NCI-H345 treated with DMSO at 0.1 percent for 48 hours (cell line): ENCODE data around the gene ANKRD33B.
"Not testable (repeated sequence)": the region's sequence is repeated elsewhere in the genome, so short reads cannot be mapped to it uniquely, and the experiment has no call there.

Source experiments
- DNase-seq: peaks from one replicate; lab custom pipeline; 2025; ENCODE audit not compliant: unreplicated experiment; lab: John Stamatoyannopoulos, UW

Gene ANKRD33B

GRCh38 chr5:10612251-10612650 is 48.4 kb downstream of the ANKRD33B start:
- DNase-seq = no peak

DNA sequence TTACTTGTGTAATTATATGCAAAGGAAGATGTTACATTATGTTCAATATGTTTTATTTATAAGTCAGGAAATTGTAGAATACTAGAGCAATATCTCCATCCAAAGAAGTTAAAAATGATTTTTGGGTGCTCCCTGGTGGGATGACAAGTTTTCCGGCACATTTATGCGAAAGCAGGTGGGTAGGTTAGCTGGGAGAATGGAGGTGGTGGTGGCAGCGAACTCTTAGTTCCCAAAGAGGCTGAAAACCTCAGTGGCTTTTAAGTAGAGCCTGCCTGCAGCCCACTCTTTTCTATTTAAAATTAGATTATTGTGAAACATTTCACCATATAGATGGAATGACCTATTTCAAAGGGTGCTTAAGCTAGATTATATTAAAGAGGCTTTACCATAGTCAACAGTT is 51.8 kb downstream of the ANKRD33B start:
- no peak for DNase-seq

DNA sequence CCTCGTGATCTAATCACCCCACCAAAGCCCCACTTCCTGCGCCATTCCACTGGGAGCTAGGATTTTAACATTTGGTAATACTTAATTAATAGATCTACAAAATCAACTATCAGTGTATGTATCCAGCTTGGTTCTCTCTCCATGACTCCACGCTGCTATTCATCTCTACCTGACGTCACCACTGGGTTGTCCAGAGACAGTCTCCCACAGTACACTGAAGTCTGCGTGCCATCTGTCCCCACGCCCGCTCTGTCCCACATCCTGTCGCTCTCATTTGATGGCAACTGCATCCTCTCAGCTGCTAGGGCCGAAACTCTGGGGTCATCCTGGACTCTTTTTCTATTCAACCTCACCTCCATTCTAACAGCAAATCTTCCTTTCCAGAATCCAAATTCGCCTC is 53.2 kb downstream of the ANKRD33B start:
- DNase-seq = no peak

DNA sequence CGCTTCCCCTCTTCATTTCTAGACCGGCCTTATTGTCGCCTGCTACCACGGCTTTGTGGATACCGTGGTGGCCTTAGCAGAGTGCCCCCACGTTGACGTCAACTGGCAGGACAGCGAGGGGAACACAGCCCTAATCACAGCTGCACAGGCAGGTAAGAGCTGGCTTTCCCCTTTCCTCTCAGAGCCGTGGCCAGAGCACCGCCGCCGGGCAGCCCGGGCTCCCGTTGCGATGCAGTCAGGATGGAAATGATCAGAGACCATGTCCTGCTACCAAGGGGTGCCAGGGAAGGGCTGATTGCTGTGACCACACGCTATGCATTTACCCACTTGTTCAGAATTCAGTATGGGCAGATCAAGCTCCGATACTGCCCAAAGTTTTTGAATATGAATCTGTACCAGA is 54.4 kb downstream of the ANKRD33B start:
- no peak for DNase-seq

DNA sequence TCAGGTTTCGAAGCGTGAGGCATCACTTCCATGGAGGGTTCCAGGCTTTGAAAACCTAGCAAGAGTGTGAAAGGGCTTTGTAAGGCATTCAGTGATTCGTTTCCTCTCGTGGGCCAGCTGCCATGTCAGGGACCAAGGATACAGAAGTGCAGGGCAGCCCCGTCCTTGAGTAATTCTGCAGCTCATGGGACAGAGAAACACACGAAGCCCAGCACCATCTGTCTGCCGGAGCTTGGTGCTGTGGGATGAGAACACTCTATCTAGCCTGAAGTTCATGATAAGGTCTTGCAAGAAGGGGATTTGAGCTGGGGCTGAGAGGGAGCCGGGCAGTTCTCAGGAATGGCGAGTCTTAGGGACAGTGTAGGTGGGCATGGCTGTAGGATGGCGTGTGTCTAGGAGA is 55.8 kb downstream of the ANKRD33B start:
- DNase-seq = no peak

DNA sequence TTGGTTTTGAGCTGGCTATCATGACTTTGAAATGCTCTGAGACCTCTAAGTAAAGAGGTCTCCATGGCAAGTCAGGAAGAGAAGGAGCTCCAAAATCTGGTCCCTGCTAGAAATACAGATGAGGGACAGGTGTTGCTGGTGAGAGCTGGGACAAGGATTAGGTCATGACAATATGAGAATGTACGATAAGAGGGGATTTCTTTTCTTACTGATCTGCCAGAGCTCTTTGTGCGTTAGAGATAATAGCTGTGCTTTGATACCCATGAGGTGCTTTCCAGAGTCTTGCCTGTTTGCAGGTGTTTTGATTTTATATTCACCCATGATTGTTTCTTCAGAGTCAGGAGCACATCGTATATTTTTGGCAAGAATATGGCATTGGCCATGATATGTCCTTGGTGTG is 56.5 kb downstream of the ANKRD33B start:
- DNase-seq = no peak

- DNase-seq = no peak
These were observed 58.0 kb downstream of the ANKRD33B start for GRCh38 chr5:10621832-10622231.

DNA sequence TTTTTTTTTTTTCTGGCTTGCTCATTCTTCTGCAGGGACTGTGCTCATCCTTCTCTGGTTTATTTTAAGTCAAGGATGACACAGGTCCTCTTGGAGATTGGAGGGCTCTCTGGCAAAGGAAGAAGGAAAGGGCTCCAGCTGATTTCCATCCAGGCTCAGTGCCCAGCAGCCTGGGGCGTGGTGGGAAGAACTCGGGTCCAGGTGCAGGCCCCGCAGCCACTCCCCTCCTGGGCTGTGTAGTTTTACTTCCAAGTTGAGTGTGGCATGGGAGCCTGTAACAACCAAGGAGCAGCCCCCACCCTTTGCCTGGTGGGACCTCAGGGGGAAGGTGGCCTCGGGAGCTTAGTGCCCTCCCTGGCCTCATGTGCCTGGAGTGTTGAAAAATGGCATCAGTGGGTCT is 58.9 kb downstream of the ANKRD33B start:
- DNase-seq = no peak

DNA sequence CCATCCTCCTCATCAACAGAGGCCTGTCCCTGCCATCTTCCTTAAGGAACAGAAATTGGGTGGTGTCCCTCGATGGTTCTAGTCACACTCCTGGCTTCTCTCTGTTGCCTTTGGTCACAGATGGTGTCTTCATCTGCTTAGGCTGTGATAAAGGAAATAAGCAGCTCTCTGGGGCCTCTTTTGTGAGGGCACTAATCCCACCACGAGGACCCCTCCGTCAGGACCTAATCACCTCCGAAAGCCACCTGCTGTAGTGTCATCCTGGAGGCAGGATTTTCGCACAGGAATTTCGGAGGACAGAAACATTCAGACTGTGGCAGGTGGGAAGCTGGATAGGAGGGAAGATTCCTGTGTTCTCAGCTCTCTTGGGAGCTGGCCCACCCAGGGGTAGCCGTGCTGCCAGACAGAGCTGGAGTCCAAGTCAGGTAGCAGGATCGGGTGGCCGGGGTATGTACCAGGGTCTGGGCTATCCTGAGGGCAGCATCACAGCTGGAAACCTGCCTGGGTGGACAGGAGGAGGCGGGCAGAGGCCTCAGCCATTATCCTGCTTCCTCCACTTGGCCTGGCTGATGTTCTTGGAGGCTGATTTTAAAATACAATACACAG is 59.5 kb downstream of the ANKRD33B start:
- DNase-seq = no peak

DNA sequence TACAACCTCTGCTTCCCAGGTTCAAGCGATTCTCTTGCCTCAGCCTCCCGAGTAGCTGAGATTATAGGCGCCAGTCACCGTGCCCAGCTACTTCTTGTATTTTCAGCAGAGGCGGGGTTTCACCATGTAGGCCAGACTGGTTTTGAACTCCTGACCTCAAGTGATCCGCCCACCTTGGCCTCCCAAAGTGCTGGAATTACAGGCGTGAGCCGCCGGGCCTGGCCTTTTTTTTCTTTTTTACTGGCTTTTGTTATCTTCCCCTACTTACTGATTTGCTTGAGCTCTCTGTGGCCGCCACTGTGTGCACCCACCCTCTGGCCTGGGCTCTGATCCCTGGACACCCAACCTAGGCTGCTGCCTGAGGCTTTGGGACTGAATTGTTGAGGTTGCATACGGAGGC is 60.3 kb downstream of the ANKRD33B start:
- no peak for DNase-seq

DNA sequence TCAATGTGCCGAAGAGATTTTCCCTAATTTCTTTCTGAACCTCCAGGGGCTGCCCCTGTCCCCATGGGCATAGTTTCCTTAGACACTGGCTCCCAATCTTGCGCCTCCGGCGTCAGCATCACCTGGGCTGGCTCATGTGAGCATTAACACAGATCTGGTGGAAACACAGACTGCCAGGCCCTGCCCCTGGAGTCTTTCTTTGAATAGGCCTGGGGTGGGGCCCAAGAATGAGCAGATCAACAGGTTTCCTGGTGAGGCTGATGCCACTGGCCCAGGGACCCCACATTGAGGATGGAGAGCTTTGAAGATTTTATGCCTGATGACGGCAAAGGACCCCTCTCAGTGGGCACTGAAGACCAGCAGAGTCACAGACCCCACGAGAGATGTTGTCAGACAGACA is 60.8 kb downstream of the ANKRD33B start:
- no peak for DNase-seq

DNA sequence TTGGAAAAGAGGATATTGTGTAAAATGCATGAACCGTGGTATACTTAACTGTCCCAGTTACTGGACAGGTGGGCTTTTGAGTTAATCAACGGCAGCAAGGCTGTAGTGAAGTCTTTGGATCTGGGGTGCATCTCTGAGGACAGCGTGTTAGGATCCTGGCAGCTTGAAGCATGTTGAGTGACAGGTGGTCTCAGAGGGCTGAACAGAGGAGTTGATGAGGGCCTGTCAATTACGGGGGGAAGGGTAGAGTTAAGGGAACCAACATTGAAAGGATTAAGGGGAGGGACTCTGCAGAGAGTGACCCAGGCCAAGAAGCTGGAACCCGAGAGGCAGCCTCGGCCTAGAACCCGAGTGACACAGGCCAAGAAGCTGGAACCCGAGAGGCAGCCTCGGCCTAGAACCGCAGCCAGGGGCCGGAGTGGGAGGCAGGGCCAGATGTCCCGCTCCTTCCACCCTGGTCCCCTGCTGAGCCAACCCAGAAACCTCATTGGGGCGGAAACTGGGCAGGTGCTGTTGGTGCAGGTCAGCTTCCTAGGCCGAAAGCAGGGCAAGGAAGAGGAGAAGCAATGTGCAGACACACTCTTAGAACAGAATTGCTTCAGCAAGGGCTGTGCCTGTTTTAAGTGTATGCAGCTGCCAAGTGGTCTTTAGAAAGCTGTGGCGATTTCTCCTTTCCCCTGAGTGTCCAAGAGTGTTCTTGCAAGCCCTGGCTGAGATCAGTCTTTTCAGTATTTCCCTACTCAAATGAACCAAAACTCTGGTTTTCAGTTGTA is 62.0 kb downstream of the ANKRD33B start:
- no peak for DNase-seq

DNA sequence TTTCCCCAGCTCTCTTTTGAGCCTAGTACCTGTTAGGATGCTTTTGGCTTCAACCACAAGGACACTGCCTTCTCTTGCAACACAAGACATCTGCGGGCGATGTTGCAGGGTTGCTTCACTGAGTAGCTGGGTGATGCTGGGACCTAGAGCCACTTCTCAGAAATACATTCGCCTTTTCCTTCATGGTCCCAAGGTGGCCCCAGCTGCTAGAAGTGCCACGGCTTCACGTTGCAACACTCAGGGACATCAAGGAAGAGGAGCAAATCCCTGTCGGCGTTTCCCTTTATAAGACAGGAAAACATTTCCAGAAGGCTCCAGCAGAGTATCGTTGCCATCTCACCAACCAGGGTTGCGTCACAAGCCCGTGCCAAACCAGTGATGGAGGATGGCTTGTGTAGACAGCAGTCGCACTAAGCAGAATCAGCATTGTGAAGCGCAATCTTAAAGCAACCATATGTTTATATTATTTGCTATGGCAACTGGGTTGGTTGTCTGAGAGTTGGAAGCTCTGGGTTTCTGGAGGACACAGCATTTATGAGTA is 62.7 kb downstream of the ANKRD33B start:
- DNase-seq = no peak

- DNase-seq = no peak
These were observed 63.4 kb downstream of the ANKRD33B start for GRCh38 chr5:10627160-10627701.

DNA sequence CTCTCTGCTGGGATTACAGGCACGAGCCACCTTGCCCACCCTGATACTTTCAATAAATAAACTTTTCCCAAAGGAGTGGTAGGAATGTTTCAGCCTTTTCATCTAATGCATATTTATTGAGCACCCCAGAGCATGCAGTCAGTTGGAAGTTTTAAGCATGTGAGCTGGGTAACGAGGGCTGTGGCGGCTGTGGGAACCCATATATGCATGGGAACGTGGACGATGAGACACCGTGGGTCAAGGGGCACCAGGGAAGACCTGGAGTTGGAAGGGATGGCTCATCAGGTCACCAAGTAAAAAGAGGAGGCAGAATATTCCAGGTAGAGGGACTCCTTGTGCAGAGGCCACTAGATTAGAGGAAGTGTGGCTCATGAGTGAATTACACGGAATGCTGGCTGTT is 64.7 kb downstream of the ANKRD33B start:
- DNase-seq = no peak

DNA sequence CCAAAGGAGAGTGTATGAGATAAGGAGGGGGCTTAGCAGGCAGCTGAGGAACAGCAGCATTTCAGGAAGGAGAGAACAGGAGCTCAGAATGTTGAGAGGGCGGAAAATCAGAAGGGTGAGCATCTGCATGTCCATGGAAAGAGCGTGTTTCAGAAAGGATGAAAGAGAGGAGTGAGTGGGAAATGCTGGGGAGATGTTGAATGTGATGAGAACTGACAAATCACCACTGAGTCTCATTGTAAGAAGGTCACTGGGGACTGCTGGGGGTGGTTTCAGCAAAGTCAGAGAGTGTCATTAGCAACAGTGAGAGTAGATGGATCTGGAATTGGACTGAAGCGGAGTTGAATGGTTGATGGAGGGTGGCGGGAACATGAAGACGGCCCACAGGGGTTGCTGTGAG is 65.8 kb downstream of the ANKRD33B start:
- DNase-seq = no peak

DNA sequence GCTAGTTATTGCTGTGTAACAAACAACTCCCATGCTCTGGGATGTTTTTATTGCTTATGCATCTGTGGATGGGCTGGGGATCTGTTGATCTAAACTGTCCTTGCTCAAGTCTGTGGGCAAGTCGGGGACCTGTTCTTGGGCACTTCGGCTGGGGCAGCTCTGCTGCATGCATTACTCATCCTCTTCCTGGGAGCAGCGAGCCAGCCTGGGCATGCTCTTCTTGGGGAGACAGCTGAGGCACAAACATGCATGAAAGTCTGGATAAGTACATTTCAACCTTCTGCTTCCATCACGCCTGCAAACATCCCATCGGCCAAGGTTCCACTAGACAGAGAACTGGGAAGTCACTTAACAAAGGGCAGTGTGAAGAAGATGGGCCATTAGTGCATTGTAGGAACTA is 66.3 kb downstream of the ANKRD33B start:
- DNase-seq = no peak

DNA sequence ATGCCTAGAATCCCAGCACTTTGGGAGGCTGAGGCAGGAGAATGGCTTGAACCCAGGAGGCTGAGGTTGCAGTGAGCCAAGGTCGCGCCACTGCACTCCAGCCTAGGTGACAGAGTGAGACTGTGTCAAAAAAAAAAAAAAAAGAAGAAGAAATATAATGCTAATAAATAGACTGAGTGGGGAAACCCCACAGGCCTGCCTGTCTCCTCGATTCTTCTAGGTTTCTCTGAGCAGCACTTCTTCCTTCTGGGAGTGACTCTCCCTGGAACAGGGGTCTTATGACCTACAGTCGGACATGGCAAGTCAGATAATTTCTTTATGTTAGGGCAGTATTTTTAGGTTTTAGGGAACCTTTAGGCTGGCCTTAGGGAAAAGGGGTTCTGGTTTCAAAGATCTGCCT is 66.9 kb downstream of the ANKRD33B start:
- not testable (repeated sequence) for DNase-seq

DNA sequence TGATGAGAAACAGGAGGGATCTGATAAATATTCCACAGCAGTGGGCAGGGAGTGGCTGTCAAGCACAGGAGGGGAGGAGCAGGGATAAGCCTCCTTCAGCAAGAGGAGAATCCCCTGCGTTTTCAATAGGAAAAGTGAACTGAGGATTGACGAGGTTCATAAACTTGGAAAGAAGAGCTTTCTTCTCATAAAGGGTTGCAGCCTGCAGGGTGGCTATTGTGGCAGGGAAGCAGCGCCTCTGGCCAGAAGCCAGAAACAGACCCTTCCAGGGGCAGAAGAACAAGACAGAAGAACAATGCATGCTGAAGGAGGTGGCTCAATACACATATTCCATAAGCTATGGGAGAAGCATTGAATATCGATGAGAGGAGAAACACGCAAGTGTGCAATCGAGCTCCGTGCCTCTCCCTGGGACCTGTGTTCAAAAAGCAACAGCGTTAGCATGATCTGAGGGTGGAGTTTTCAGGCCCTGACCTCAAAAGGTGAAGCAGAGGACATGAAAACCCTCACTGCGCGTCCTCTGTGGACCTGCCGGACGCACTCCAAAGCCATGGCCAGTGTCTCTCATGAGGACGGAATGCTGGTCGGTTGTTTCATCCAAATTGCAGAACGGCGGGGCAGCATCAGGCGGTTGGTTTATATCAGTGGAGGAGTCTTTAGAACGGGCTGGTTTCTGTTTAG is 67.6 kb downstream of the ANKRD33B start:
- no peak for DNase-seq

DNA sequence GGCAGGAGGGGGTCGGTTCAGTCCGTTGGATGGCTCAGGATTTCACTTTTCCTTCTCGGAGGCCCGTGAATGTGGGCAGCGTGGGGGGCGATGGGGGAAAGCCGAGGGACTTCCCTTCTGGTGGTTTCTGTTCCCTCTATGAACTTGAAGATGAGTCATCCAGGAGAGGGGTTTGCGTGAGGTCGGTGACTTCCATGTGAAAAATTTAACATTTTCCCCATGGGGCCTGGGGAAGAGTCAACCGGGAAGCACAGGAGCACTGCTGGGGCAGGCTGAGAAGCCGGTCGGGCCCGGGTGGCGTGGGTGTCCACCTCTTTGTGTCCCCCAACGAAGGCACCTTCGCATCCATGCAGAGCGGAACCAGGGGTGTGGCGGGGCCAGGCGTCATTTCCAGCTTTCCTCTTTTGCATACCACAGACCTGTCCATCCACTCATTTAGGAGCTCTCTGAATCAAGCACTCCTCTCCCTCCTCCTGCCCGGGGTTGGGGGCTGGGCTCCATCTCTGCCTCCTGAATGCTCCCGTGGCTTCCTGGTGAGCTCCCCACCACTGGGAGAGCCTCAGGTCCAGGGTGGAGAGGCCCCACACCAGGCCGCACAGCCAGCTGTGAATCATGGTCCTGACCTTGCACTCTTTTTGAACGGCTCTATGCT is 68.4 kb downstream of the ANKRD33B start:
- no peak for DNase-seq
